Measurements from ENCODE around the gene ST3GAL3.

The ST3GAL3 gene

GRCh38 chr1:43925846-43926245, 218.5 kb downstream of the ST3GAL3 start:
- no peak for DNase-seq

- DNase-seq, result no peak
Observed at GRCh38 chr1:43930168-43930948, 223.0 kb downstream of the ST3GAL3 start.

GRCh38 chr1:43930949-43931275, 223.6 kb downstream of the ST3GAL3 start:
- no peak for DNase-seq

GRCh38 chr1:43931711-43932660, 224.7 kb downstream of the ST3GAL3 start:
- no peak for DNase-seq

- DNase-seq, result no peak
Observed at GRCh38 chr1:43932786-43933385, 225.6 kb downstream of the ST3GAL3 start.

- DNase-seq, result peak in 1 of 3 donors; percentile 33
Observed at GRCh38 chr1:43933386-43934100, 226.2 kb downstream of the ST3GAL3 start, which contains the start of gene ARTN. Gene ARTN (plus strand): TSS chr1:43933801. CDS start chr1:43935657, 1,856 bp downstream.

- DNase-seq, result peak; percentile 77 to 91 (median 80)
Observed at GRCh38 chr1:43934101-43934985, 227.0 kb downstream of the ST3GAL3 start.

- no peak for DNase-seq
Observed at GRCh38 chr1:43934986-43935324, 227.6 kb downstream of the ST3GAL3 start.

- no peak for DNase-seq
Observed at GRCh38 chr1:43935711-43936427, 228.5 kb downstream of the ST3GAL3 start.

- DNase-seq, result peak; percentile 58 to 83 (median 70)
Observed at GRCh38 chr1:43936431-43937151, 229.3 kb downstream of the ST3GAL3 start.

GRCh38 chr1:43937179-43937865, 230.0 kb downstream of the ST3GAL3 start:
- no peak for DNase-seq

- no peak for DNase-seq
Observed at GRCh38 chr1:43938383-43938782, 231.0 kb downstream of the ST3GAL3 start.

GRCh38 chr1:43938892-43939587, 231.7 kb downstream of the ST3GAL3 start:
- DNase-seq, result no peak

- DNase-seq, result peak; percentile 46 to 59 (median 54)
Observed at GRCh38 chr1:43942411-43942810, 235.1 kb downstream of the ST3GAL3 start.

- no peak for DNase-seq
Observed at GRCh38 chr1:43944860-43945259, 237.5 kb downstream of the ST3GAL3 start.

GRCh38 chr1:43945674-43946235, 238.4 kb downstream of the ST3GAL3 start:
- no peak for DNase-seq

GRCh38 chr1:43946236-43947060, 239.1 kb downstream of the ST3GAL3 start, which contains the start of gene IPO13:
Gene IPO13 (plus strand): TSS chr1:43946950. CDS start chr1:43947601, 651 bp downstream.
- peak; percentile 97 to 98 (median 98) for DNase-seq
